ENCODE results near the gene KNL1.
"Not testable (repeated sequence)": the region's sequence is repeated elsewhere in the genome, so short reads cannot be mapped to it uniquely, and the experiment has no call there.

KNL1 gene

DNA sequence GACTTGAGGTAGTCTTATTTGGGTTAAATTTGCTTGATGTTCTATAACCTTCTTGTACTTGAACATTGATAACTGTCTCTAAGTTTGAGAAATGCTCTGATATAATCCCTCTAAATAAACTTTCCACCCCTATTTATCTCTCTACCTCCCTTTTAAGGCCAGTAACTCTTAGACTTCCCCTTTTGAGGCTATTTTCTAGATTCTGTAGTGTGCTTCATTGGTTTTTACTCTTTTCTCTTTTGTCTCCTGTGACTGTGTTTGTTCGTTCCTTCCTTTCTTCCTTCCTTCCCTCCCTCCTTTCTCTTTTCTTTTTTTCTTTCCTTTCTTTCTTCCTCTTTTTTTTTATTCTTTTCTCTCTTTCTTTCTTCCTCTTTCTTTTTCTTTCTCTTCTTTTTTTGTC is 86.9 kb downstream of the KNL1 start:
- DNase-seq = not testable (repeated sequence)

DNA sequence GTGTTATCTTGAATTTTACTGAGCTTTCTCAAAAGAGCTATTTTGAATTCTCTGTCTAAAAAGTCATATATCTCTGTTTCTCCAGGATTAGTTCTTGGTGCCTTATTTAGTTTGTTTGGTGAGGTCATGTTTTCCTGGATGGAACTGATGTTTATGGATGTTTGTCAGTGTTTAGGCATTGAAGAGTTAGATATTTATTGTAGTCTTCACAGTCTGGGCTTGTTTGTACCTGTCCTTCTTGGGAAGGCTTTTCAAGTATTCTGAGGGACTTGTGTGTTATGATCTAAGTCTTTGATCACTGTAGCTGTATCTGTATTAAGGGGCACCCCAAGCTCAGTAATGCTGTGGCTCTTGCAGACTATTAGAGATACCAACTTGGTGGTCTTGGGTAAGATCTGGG is 90.3 kb downstream of the KNL1 start:
- DNase-seq = no peak

DNA sequence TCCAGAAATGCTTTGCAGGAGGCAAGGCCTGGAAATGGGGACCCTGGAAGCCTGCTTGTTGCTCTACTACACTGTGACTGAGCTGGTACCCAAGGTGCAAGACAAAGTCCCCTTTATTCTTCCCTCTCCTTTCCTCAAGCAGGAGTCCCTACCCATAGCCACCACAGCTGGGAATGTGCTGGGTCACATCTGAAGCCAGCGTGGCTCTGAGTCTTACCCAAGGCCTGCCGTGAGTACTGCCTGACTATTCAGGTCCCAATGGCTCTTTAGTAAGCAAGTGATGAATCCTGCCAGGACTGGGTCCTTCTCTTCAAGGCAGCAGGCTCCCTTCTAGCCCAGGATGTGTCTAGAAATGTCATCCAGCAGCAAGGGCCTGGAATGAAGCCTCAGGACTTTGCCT is 91.3 kb downstream of the KNL1 start:
- no peak for DNase-seq

DNA sequence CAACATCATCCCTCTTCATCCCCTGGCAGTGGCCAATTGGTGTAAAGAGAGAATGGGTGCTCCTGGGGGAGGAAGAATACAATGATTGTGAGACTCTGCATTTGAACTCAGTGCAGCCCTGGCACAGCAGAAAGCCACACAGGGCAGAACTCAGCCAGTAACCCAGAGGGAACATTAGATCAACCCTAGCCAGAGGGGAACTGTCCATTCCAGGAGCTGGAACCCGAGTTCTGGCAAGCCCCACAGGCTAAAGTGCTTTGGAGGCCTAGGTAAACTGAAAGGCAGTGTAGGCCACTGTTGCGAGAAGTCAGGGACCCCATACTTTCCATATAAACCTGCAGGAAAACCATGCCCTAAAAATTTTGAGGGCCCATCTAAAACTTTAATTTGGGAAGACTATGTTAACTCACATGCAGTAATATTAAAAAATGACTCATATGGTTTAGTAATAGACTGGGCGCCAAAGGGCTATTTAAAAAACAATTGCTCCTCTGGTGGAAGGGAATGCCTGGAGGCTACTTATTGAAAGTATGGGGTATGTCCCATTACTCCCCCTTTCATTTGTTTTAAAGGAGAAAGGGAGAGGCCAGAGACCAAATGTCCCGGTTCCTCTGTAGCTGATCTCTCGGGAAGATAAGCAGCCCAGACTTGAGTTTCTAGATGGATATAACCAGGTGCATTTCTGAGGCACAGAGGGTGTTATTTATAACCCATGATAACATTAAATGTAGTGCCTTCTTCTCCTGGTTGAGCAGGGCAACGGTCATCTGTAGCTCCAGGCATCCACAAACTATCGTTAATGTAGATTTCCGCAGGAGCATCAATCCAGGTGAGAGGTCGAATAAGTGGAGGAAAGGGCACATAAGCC is 95.1 kb downstream of the KNL1 start:
- DNase-seq = no peak

DNA sequence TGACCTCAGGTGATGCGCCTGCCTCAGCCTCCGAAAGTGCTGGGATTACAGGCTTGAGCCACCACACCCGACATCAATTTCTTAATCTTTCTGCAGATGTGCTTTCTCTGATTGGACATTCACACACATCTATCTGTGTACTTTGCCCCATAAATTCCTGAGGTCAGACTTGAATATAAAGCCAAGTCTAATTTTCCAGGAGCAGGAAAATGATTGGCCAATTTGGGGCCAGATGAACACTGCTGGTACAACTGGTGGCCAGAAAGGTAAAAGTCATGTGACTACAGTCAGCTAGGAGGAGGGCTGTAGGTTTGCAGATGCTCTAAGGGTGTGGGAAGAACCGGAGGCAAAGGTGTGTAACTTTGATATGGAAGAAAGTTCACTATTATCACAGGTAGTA is 97.7 kb downstream of the KNL1 start:
- DNase-seq = no peak

DNA sequence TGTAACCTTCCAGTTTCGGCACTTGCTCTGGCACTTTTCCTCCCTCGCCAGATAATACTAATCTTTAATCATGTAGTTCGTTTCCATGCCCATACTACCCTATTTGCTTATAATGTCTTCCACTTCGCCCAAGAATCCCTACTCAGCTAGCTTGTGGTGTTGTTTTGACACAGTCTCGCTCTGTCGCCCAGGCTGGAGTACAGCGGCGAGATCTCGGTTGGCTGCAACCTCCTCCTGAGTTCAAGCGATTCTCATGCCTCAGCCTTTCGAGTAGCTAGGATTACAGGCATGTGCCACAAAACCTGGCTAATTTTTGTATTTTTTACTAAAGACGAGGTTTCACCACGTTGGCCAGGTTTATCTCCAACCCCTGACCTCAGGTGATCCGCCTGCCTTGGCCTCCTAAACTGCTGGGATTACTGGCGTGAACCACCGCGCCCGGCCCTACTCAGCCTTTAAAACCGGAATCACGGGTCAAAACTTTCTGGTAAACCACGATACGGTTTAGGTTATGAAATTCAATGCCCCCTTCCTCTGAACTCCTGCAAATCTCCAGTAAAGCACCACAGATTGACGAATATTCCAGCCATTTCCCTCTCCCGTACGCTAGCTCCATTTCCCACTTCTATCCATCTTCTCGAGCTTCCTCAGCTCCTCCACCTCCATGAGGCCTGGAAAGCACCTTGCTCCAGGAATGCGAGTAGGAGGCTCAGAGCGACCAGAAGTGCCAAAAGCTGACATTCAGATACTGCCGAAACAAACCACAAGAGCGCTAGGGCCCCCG is 100.0 kb downstream of the KNL1 start:
- DNase-seq = no peak

DNA sequence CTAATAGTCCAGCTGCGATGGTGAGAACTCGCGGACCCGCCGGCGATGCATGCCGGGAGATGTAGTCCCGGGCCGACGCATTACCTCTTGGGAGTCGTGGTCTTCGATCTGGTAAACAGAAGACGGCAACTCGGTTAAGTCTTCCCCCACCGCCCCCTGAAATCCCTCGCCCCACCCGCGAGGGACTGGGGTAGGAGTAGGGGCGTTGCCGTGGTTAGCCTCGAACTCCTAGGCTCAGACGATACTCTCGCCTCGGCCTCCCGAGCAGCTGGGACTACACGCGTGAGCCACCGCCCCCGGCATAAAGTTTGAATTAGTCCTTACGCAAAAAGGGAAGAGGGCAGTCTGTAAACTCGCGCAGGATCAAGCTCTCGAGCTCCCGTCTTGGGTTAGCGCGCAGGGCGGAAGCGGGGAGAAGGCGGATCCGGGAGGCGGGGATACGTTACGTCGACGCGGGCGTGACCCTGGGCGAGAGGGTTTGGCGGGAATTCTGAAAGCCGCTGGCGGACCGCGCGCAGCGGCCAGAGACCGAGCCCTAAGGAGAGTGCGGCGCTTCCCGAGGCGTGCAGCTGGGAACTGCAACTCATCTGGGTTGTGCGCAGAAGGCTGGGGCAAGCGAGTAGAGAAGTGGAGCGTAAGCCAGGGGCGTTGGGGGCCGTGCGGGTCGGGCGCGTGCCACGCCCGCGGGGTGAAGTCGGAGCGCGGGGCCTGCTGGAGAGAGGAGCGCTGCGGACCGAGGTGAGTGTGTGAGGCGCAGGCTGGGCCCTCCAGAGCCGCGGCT is 100.8 kb downstream of the KNL1 start, which contains the start of gene RAD51:
RAD51 (plus strand) TSS at position 487 of the 781 bp plus-strand sequence. CDS start 3,585 bp downstream, outside the sequence.
- peak; percentile 88 to 91 for DNase-seq

DNA sequence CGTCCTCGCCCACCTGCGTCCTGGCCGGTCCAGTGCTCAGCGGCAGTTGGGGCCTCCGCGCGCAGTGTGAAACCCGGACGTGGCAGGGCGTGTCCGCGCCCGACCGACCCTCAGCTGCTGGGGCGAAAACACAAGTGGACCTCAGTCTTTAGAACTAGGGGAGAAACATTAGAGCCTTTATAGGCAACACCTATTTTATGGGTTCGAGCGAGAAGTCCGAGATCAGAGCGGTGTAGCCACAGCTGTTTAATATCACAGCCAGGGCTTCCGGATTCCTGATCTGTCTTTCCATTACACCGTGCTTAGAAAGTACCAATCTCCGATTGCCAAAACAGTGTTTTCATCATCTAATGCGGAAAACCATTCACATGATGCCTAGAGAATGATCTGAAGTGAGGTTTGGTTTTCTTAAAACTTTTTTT is 101.4 kb downstream of the KNL1 start:
- no peak for DNase-seq

DNA sequence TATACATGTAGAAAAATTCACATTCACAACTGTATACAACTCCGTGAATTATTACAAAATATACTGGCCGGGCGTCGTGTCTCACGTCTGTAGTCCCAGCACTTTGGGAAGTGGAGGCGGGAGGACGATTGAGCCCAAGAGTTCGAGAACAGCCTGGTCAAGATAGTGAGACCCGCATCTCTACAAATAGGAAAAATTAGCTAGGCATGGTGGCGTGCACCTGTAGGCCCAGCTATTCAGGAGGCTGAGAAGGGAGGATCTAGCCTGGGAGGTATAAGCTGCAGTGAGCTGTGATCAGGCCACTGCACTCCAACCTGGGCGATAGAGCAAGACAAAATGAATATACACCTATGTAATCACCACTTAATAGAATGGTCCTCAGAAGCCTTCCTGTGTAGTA is 102.2 kb downstream of the KNL1 start:
- no peak for DNase-seq

DNA sequence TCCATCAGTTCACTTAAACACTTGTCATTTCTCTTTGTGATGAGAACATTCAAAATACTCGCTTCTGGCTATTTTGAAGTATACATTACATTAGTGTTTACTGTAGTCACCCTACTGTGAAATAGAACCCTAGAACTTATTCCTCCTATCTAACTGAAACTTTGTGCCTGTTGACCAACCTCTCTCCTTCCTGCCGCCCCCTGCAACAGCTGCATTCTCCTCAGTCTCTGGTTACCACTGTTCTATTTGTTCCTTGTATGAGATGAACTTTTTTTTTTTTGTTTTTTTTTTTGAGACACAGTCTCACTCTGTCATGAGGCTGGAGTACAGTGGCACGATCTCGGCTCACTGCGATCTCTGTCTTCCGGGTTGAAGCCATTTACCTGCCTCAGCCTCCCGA is 103.9 kb downstream of the KNL1 start:
- no peak for DNase-seq

DNA sequence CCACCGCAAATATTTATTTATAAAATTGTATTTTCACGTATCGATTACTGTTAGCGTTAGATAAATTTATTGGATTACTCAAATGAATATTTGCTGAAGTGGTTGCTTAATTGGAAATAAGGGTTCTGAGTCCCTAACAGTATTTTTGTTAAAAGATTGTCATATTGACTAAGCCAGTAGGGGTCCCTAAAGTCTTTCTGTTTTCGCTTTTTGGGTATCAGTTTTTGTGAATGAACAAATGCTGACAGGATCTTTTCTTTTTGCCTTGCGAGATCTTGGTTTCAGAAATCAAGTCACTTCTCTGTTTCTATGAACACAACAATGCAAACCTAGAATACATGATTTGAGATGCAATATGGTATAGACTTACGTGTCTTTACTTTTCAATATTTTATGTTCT is 108.0 kb downstream of the KNL1 start:
- DNase-seq = no peak

DNA sequence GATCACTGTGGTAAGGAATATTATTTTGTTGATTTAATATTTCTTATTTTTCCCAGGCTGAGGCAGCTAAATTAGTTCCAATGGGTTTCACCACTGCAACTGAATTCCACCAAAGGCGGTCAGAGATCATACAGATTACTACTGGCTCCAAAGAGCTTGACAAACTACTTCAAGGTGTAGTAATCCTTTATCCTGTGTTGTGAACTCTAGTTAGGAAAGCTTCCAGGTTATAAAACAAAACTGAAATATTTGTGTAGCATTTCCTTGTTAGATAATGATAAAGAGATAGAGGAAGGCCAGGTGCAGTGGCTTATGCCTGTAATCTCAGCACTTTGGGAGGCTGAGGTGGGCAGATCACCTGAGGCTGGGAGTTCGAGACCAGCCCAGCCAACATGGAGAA is 112.1 kb downstream of the KNL1 start:
- DNase-seq = no peak
